ENCODE results near the gene GOLGA6L7.
"Not testable (repeated sequence)": the region's sequence is repeated elsewhere in the genome, so short reads cannot be mapped to it uniquely, and the experiment has no call there.

GRCh38 chr15:28821420-28821819, 27.0 kb downstream of the GOLGA6L7 start:
- TF ChIP-seq TAF1 (IDR thresholded peaks at IDR 0.05; ENCODE audit: low read depth); CTCF (IDR thresholded peaks at IDR 0.05; ENCODE audit: poor library complexity, severe bottlenecking); EZH2 (IDR thresholded peaks at IDR 0.05; ENCODE audit: borderline replicate concordance, insufficient read depth, low read length, poor library complexity, severe bottlenecking): not testable (repeated sequence)
